SK-N-SH (cell line): ENCODE measurements around the gene CERS1. TPM values are rescaled to one million over a fixed set of nuclear protein-coding genes. Genes with fewer than 3 reads are reported as not detected.

ENCODE experiments used
- CTCF ChIA-PET: fragments of 300-600, 350-600 bp; formaldehyde crosslinking; extraction: SDS; loops from one replicate; lab custom pipeline; 2021; lab: Yijun Ruan, JAX
- POLR2A ChIA-PET: fragments of 350-600 bp; sonication (Branson Sonifier 250); formaldehyde crosslinking; extraction: SDS; loops from one replicate; lab custom pipeline; 2020; ENCODE audit warnings: antibody characterized with exemption, inconsistent platforms; lab: Yijun Ruan, JAX
- DNase-seq: peaks from one replicate; pipeline ENCODE4 v3.0.0; 2012
- H2AFZ ChIP-seq: fragments of 200-600 bp; sonication (generic); 2 replicates; pipeline ENCODE4 v1.8.1; 2016; ENCODE audit warnings: antibody characterized with exemption, mild to moderate bottlenecking, low read depth
- H3F3A ChIP-seq: fragments of 200-600 bp; sonication (generic); replicated peaks from 2 replicates; pipeline ENCODE3; 2016; ENCODE audit warnings: antibody characterized with exemption, mild to moderate bottlenecking; ENCODE audit not compliant: insufficient read depth
- H3K27ac ChIP-seq, 2 experiments: fragments of 200-500 bp in 1 of 2; fragments of 200-600 bp in 1 of 2; sonication (Bioruptor generic) in 1 of 2; sonication (generic), shearing (Covaris generic) in 1 of 2; 2 replicates each; pipeline versions ENCODE4 v1.5.1 to v1.6.1; 2014 to 2016; ENCODE audit warnings: low read depth in 2 of 2, inconsistent platforms in 1 of 2, low read length in 1 of 2, mild to moderate bottlenecking in 1 of 2, mixed read lengths in 1 of 2
- H3K27me3 ChIP-seq: fragments of 200-600 bp; sonication (generic), shearing (Covaris generic); 2 replicates; pipeline ENCODE4 v1.6.1; 2016; ENCODE audit warnings: mixed run types; ENCODE audit not compliant: insufficient read depth
- H3K36me3 ChIP-seq, 2 experiments: fragments of 200-500 bp in 1 of 2; fragments of 200-600 bp in 1 of 2; sonication (Bioruptor generic) in 1 of 2; sonication (generic) in 1 of 2; replicated peaks in 1 of 2; 2 replicates each; pipeline versions ENCODE3 to v1.5.1; 2014 to 2016; ENCODE audit warnings: low read length in 1 of 2, mild to moderate bottlenecking in 1 of 2; ENCODE audit not compliant: insufficient read depth in 2 of 2, control insufficient read depth in 1 of 2
- H3K4me1 ChIP-seq, 2 experiments: fragments of 200-500 bp in 1 of 2; fragments of 200-600 bp in 1 of 2; sonication (Bioruptor generic) in 1 of 2; sonication (generic), shearing (Covaris generic) in 1 of 2; 2 replicates each; pipeline versions ENCODE4 v1.5.1 to v1.6.1; 2014 to 2016; ENCODE audit warnings: low read depth in 1 of 2, low read length in 1 of 2, mixed run types in 1 of 2; ENCODE audit not compliant: insufficient read depth in 2 of 2, control insufficient read depth in 1 of 2
- H3K4me2 ChIP-seq: fragments of 200-600 bp; sonication (generic), shearing (Covaris generic); 2 replicates; pipeline ENCODE4 v1.6.1; 2017; ENCODE audit warnings: mixed run types
- H3K4me3 ChIP-seq, 2 experiments: fragments of 200-500 bp in 1 of 2; fragments of 200-600 bp in 1 of 2; sonication (Bioruptor generic) in 1 of 2; sonication (generic), shearing (Covaris generic) in 1 of 2; 2 replicates each; pipeline versions ENCODE4 v1.5.1 to v1.8.1; 2014 to 2016; ENCODE audit warnings: low read depth in 2 of 2, inconsistent platforms in 1 of 2, low read length in 1 of 2, mild to moderate bottlenecking in 1 of 2, mixed read lengths in 1 of 2, moderate library complexity in 1 of 2
- H3K79me2 ChIP-seq: fragments of 200-600 bp; sonication (generic); 2 replicates; pipeline ENCODE4 v1.8.1; 2017; ENCODE audit warnings: mild to moderate bottlenecking; ENCODE audit not compliant: insufficient read depth
- H3K9ac ChIP-seq: fragments of 200-600 bp; sonication (generic); 2 replicates; pipeline ENCODE4 v1.6.1; 2017; ENCODE audit warnings: mixed run types
- H3K9me2 ChIP-seq: fragments of 200-600 bp; sonication (generic); 2 replicates; pipeline ENCODE4 v1.6.1; 2017; ENCODE audit warnings: mixed run types
- H3K9me3 ChIP-seq: fragments of 200-600 bp; sonication (generic); 2 replicates; pipeline ENCODE4 v1.6.1; 2017; ENCODE audit warnings: mixed run types, mild to moderate bottlenecking, moderate library complexity
- H4K20me1 ChIP-seq: fragments of 200-600 bp; sonication (generic); 2 replicates; pipeline ENCODE4 v1.6.1; 2017; ENCODE audit warnings: mild to moderate bottlenecking, mixed run types; ENCODE audit not compliant: insufficient read depth
- ELF1 ChIP-seq: IDR thresholded peaks from 2 replicates; pipeline ENCODE4 v1.4.0; 2012
- EP300 ChIP-seq, 2 experiments: IDR thresholded peaks; 2 replicates each; pipeline versions ENCODE4 v1.4.0 to v1.6.1; 2012; ENCODE audit warnings: borderline replicate concordance in 1 of 2, low read depth in 1 of 2, low read length in 1 of 2
- EZH2phosphoT487 ChIP-seq: fragments of 200-600 bp; sonication (generic); IDR thresholded peaks from 2 replicates; pipeline ENCODE4 v1.6.1; 2017; ENCODE audit warnings: low read depth, mixed run types, mild to moderate bottlenecking, antibody characterized with exemption, moderate library complexity, borderline replicate concordance
- FOXJ3 ChIP-seq: sonication (generic); formaldehyde crosslinking; IDR thresholded peaks from 2 replicates; pipeline ENCODE4 v1.5.1; 2020; ENCODE audit warnings: mild to moderate bottlenecking, missing genetic modification reagents
- FOXM1 ChIP-seq: IDR thresholded peaks from 2 replicates; pipeline ENCODE4 v1.4.0; 2012; ENCODE audit warnings: low read depth, mild to moderate bottlenecking
- IRF3 ChIP-seq: fragments of 150-350 bp; IDR thresholded peaks from 2 replicates; pipeline ENCODE4 v1.6.1; 2016; ENCODE audit warnings: mild to moderate bottlenecking, low read depth, low read length
- JUND ChIP-seq: IDR thresholded peaks from 2 replicates; pipeline ENCODE4 v1.4.0; 2012
- MAX ChIP-seq: IDR thresholded peaks from 2 replicates; pipeline ENCODE4 v1.4.0; 2012; ENCODE audit warnings: low read depth
- MEF2A ChIP-seq: IDR thresholded peaks from 2 replicates; pipeline ENCODE4 v1.4.0; 2012; ENCODE audit warnings: low read depth, borderline replicate concordance
- MXI1 ChIP-seq: IDR thresholded peaks from 2 replicates; pipeline ENCODE4 v1.6.1; 2012; ENCODE audit warnings: mild to moderate bottlenecking, low read depth, low read length, improper control_type of control experiment
- POLR2AphosphoS5 ChIP-seq: IDR thresholded peaks from 2 replicates; pipeline ENCODE4 v1.6.1; 2012; ENCODE audit warnings: low read depth, low read length
- RFX5 ChIP-seq: IDR thresholded peaks from 2 replicates; pipeline ENCODE4 v1.6.1; 2012; ENCODE audit warnings: mild to moderate bottlenecking, improper control_type of control experiment, low read length
- TEAD4 ChIP-seq: IDR thresholded peaks from 2 replicates; pipeline ENCODE4 v1.4.0; 2012; ENCODE audit warnings: mild to moderate bottlenecking, borderline replicate concordance; ENCODE audit not compliant: insufficient read depth
- WGBS: methylation state at CpG from one replicate; pipeline ENCODE4 v1.1.6; 2017; ENCODE audit warnings: low lambda C conversion rate; 5-methylcytosine and 5-hydroxymethylcytosine counted together
- polyA plus RNA-seq, 3 experiments: library from polyadenylated mRNA; depleted of rRNA; stranded (reverse); fragments of >200 nt; gene quantifications; 2 replicates each; pipeline ENCODE4 v1.2.3, GENCODE V29; 2012
- TF ChIP-seq, protein P1 (sequence below): IDR thresholded peaks from 2 replicates; pipeline ENCODE4 v1.6.1; 2012; ENCODE audit warnings: mild to moderate bottlenecking, low read depth, low read length, moderate library complexity
- TF ChIP-seq, protein P2 (sequence below): IDR thresholded peaks from 2 replicates; pipeline ENCODE4 v1.4.0; 2012; ENCODE audit warnings: low read depth, borderline replicate concordance

Gene CERS1
- polyA plus RNA-seq, 1 of the 3 experiments (the other 2 are of a cell fraction) = 7.3 TPM

DNA sequence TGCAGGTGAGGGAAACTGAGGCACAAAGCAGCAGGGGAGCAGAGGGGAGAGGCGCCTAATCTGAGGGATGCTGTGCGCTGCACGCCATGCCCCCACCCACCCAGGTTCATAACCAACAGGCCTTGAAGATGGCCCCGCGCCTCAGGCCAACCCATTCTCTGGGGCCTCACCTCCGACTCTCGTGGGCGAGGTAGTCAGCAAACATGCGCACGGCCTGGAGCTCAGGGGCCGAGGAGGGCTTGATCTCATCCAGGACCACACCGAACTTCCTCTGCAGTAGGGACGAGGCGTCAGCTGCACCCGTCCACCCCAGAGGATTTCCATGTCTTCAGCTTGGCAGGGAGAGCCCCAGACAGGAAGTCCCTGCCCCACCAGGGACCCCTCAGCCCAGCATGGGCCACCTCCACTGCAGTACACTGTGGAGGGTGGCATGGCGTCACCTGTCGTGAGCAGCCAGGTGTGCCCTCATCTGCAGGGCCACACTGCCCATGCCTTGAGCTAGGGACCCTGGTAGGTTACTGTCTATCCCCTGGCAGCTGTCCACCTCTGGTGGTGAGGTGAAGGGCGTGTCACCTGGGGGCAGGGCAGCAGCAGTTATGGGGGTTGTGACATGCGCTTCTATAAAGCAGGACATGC is 15.0 kb upstream of the CERS1 start:
- ChIA-PET POLR2A (interaction anchor here (0.8 kb wide), 1 partner anchor 8 kb away, joined by 4 read pairs; the partner anchor contains the start of genes COPE and DDX49), CTCF (interaction anchor here (4.1 kb wide), 1 partner anchor 16 kb away, joined by 22 read pairs; the partner anchor contains the start of gene CERS1)
- H2AFZ ChIP-seq = no peak overlapping the region
- H3F3A ChIP-seq = no peaks in the 10 kb centered on the region
- no peaks in the 10 kb centered on the region for H3K9me2 ChIP-seq
- H3K36me3 ChIP-seq = peaks cover 33 to 51% of the 10 kb centered on the region in 2 experiments
- H4K20me1 ChIP-seq = peaks cover 44% of the 10 kb centered on the region
- H3K4me3 ChIP-seq = no peak overlapping the region
- peaks cover 46% of the 10 kb centered on the region for H3K79me2 ChIP-seq
- no peak overlapping the region for H3K4me2 ChIP-seq
- DNase-seq = no peak
- H3K27me3 ChIP-seq = no peaks in the 10 kb centered on the region
- no peaks in the 10 kb centered on the region; a peak in 1 of 4 replicates for H3K4me1 ChIP-seq
- no peak for TF ChIP-seq ELF1
- TF ChIP-seq, protein P1, sequence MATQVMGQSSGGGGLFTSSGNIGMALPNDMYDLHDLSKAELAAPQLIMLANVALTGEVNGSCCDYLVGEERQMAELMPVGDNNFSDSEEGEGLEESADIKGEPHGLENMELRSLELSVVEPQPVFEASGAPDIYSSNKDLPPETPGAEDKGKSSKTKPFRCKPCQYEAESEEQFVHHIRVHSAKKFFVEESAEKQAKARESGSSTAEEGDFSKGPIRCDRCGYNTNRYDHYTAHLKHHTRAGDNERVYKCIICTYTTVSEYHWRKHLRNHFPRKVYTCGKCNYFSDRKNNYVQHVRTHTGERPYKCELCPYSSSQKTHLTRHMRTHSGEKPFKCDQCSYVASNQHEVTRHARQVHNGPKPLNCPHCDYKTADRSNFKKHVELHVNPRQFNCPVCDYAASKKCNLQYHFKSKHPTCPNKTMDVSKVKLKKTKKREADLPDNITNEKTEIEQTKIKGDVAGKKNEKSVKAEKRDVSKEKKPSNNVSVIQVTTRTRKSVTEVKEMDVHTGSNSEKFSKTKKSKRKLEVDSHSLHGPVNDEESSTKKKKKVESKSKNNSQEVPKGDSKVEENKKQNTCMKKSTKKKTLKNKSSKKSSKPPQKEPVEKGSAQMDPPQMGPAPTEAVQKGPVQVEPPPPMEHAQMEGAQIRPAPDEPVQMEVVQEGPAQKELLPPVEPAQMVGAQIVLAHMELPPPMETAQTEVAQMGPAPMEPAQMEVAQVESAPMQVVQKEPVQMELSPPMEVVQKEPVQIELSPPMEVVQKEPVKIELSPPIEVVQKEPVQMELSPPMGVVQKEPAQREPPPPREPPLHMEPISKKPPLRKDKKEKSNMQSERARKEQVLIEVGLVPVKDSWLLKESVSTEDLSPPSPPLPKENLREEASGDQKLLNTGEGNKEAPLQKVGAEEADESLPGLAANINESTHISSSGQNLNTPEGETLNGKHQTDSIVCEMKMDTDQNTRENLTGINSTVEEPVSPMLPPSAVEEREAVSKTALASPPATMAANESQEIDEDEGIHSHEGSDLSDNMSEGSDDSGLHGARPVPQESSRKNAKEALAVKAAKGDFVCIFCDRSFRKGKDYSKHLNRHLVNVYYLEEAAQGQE = no peak
- WGBS = 100% methylated on average over 2 of the region's 19 CpGs
- no peak overlapping the region for H3K9ac ChIP-seq
- H3K9me3 ChIP-seq = no peaks in the 10 kb centered on the region
- no peak overlapping the region for H3K27ac ChIP-seq

GRCh38 chr19:18910010-18910409 is 14.1 kb upstream of the CERS1 start:
- peaks cover 26 to 54% of the 10 kb centered on the region in 2 experiments for H3K36me3 ChIP-seq
- no peak overlapping the region for H3K27ac ChIP-seq
- no peaks in the 10 kb centered on the region for H3K27me3 ChIP-seq
- H2AFZ ChIP-seq = no peak overlapping the region
- no peaks in the 10 kb centered on the region for H3K9me3 ChIP-seq
- H3K9ac ChIP-seq = no peak overlapping the region
- POLR2A ChIA-PET = no interaction called here
- H3K79me2 ChIP-seq = peaks cover 37% of the 10 kb centered on the region
- no peaks in the 10 kb centered on the region for H3K9me2 ChIP-seq
- WGBS = 100% methylated on average over 4 of the region's 10 CpGs
- CTCF ChIA-PET = interaction anchor here (4.1 kb wide), 1 partner anchor 15 kb away, joined by 22 read pairs; the partner anchor contains the start of gene CERS1
- H3F3A ChIP-seq = no peaks in the 10 kb centered on the region
- no peak overlapping the region for H3K4me3 ChIP-seq
- no peak for TF ChIP-seq MXI1
- TF ChIP-seq EZH2phosphoT487 = no peak
- no peak for TF ChIP-seq MAX
- TF ChIP-seq EP300 (IDR thresholded peaks at IDR 0.05; ENCODE audit: borderline replicate concordance in 1 of 2, low read depth in 1 of 2, low read length in 1 of 2) = no peak
- no peak for TF ChIP-seq RFX5
- TF ChIP-seq, protein P2, sequence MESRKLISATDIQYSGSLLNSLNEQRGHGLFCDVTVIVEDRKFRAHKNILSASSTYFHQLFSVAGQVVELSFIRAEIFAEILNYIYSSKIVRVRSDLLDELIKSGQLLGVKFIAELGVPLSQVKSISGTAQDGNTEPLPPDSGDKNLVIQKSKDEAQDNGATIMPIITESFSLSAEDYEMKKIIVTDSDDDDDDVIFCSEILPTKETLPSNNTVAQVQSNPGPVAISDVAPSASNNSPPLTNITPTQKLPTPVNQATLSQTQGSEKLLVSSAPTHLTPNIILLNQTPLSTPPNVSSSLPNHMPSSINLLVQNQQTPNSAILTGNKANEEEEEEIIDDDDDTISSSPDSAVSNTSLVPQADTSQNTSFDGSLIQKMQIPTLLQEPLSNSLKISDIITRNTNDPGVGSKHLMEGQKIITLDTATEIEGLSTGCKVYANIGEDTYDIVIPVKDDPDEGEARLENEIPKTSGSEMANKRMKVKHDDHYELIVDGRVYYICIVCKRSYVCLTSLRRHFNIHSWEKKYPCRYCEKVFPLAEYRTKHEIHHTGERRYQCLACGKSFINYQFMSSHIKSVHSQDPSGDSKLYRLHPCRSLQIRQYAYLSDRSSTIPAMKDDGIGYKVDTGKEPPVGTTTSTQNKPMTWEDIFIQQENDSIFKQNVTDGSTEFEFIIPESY = no peak
- no peak for TF ChIP-seq IRF3
- TF ChIP-seq POLR2AphosphoS5 = no peak
- no peak for TF ChIP-seq FOXM1
- no peak for TF ChIP-seq FOXJ3 (CRISPR knock-in tag)
- TF ChIP-seq JUND = no peak
- TF ChIP-seq MEF2A = no peak
- TF ChIP-seq TEAD4 = no peak
- H3K4me2 ChIP-seq = no peak overlapping the region
- peaks cover 35% of the 10 kb centered on the region for H4K20me1 ChIP-seq
- DNase-seq = no peak
- no peaks in the 10 kb centered on the region for H3K4me1 ChIP-seq
